ENCODE measurements around the gene ZNF555. TPM values are rescaled to one million over a fixed set of nuclear protein-coding genes. Genes with fewer than 3 reads are reported as not detected.

Gene ZNF555
- total and polyA plus RNA-seq, 10 of the 15 experiments (the other 5 are each of a cell fraction or from before 2014, with no cell fraction given) = 0.58 to 1.9 (median 1.2) TPM

- Histone ChIP-seq H3K4me3 (no peak overlapping the region), H3K27ac (ENCODE audit: control insufficient read depth, insufficient read depth) (no peak overlapping the region), H4K20me1 (ENCODE audit: control insufficient read depth, insufficient read depth) (no peaks in the 10 kb centered on the region), H3K9me3 (replicated peaks; ENCODE audit: control insufficient read depth, insufficient read depth, low read length) (no peaks in the 10 kb centered on the region; the same call in 2 of the 3 replicates), H3K36me3 (ENCODE audit: control insufficient read depth in 2 of 2, insufficient read depth in 2 of 2, low read length in 1 of 2) (peaks cover 17 to 33% of the 10 kb centered on the region in 2 experiments), H3K27me3 (replicated peaks in 1 of 2; ENCODE audit: control insufficient read depth in 2 of 2, insufficient read depth in 2 of 2, low read length in 1 of 2) (no peaks in the 10 kb centered on the region), H3K4me1 (ENCODE audit: control insufficient read depth, insufficient read depth, low read length) (no peaks in the 10 kb centered on the region), H2AFZ (ENCODE audit: control insufficient read depth, low read depth, low read length) (no peak overlapping the region), H3K4me2 (ENCODE audit: control insufficient read depth, insufficient read depth) (no peak overlapping the region), H3K79me2 (ENCODE audit: control insufficient read depth, insufficient read depth, low read length) (no peaks in the 10 kb centered on the region), H3K9ac (ENCODE audit: control insufficient read depth, insufficient read depth, low read length) (no peak overlapping the region)
- ChIA-PET CTCF (no interaction called here), RAD21 (ENCODE audit: unreplicated experiment) (no interaction called here), SMC1A (ENCODE audit: uncharacterized antibody, unreplicated experiment) (no interaction called here), POLR2A (interaction anchor here (1.2 kb wide), 1 partner anchor 11 kb away, joined by 3 read pairs; no protein-coding TSS in a partner anchor)
- TF ChIP-seq, protein P1, sequence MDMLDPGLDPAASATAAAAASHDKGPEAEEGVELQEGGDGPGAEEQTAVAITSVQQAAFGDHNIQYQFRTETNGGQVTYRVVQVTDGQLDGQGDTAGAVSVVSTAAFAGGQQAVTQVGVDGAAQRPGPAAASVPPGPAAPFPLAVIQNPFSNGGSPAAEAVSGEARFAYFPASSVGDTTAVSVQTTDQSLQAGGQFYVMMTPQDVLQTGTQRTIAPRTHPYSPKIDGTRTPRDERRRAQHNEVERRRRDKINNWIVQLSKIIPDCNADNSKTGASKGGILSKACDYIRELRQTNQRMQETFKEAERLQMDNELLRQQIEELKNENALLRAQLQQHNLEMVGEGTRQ (IDR thresholded peaks at IDR 0.05; ENCODE audit: borderline replicate concordance, low read depth, low read length) = no peak
- TF ChIP-seq BHLHE40 (IDR thresholded peaks at IDR 0.05; ENCODE audit: borderline replicate concordance in 1 of 2, low read depth in 2 of 2, low read length in 1 of 2) (no peak), TARDBP (IDR thresholded peaks at IDR 0.05; ENCODE audit: borderline replicate concordance) (no peak), CHD1 (IDR thresholded peaks at IDR 0.05; ENCODE audit: low read depth, low read length) (no peak), STAT3 (IDR thresholded peaks at IDR 0.05; ENCODE audit: low read depth, low read length) (no peak), ZZZ3 (IDR thresholded peaks at IDR 0.05; ENCODE audit: control insufficient read depth, insufficient read length, low read depth) (no peak), TAF1 (IDR thresholded peaks at IDR 0.05; ENCODE audit: borderline replicate concordance, low read depth, low read length) (no peak), PAX8 (IDR thresholded peaks at IDR 0.05) (no peak), MEF2A (IDR thresholded peaks at IDR 0.05; ENCODE audit: insufficient read depth, low read depth, low read length) (no peak), PKNOX1 (IDR thresholded peaks at IDR 0.05) (no peak), NFYB (IDR thresholded peaks at IDR 0.05; ENCODE audit: insufficient read depth, low read depth, low read length) (no peak), ELK1 (IDR thresholded peaks at IDR 0.05; ENCODE audit: low read depth, low read length) (no peak), HDGF (IDR thresholded peaks at IDR 0.05) (no peak), ZSCAN29 (IDR thresholded peaks at IDR 0.05) (no peak)
- TF ChIP-seq, protein P2, sequence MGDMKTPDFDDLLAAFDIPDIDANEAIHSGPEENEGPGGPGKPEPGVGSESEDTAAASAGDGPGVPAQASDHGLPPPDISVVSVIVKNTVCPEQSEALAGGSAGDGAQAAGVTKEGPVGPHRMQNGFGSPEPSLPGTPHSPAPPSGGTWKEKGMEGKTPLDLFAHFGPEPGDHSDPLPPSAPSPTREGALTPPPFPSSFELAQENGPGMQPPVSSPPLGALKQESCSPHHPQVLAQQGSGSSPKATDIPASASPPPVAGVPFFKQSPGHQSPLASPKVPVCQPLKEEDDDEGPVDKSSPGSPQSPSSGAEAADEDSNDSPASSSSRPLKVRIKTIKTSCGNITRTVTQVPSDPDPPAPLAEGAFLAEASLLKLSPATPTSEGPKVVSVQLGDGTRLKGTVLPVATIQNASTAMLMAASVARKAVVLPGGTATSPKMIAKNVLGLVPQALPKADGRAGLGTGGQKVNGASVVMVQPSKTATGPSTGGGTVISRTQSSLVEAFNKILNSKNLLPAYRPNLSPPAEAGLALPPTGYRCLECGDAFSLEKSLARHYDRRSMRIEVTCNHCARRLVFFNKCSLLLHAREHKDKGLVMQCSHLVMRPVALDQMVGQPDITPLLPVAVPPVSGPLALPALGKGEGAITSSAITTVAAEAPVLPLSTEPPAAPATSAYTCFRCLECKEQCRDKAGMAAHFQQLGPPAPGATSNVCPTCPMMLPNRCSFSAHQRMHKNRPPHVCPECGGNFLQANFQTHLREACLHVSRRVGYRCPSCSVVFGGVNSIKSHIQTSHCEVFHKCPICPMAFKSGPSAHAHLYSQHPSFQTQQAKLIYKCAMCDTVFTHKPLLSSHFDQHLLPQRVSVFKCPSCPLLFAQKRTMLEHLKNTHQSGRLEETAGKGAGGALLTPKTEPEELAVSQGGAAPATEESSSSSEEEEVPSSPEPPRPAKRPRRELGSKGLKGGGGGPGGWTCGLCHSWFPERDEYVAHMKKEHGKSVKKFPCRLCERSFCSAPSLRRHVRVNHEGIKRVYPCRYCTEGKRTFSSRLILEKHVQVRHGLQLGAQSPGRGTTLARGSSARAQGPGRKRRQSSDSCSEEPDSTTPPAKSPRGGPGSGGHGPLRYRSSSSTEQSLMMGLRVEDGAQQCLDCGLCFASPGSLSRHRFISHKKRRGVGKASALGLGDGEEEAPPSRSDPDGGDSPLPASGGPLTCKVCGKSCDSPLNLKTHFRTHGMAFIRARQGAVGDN (IDR thresholded peaks at IDR 0.05) = no peak
- in situ Hi-C loops (cut with MboI) (no loop called here), intact Hi-C loops (cut with micrococcal nuclease; ENCODE audit: unreplicated experiment) (no loop called here)
- FAIRE-seq = no peak
- WGBS (ENCODE audit: insufficient coverage, insufficient replicate concordance, low lambda C conversion rate, missing lambda C conversion rate) = 94% methylated on average over 7 of the region's 7 CpGs
- no peak for DNase-seq (ENCODE audit: low read depth, low spot score)
- no peak for ATAC-seq
- BruUV-seq (replicated peaks) = no TSS peak
Observed at GRCh38 chr19:2798733-2799132, 42.5 kb upstream of the ZNF555 start.
